Caco-2 (cell line): ENCODE measurements around the gene AADACL4. TPM values are rescaled to one million over a fixed set of nuclear protein-coding genes. Genes with fewer than 3 reads are reported as not detected.
A peak's percentile ranks its signal among the peaks of the same experiment; 100 is the strongest.

Source experiments
- BruUV-seq: library from RNA; stranded (reverse); fragments of 400-500 nt; replicated peaks from 2 replicates; lab custom pipeline; 2021; lab: Mats Ljungman, UMichigan
- CTCF ChIA-PET: fragments of 300-600 bp; sonication (Branson Sonifier 250); formaldehyde crosslinking; loops from one replicate; lab custom pipeline; 2022; ENCODE audit warnings: antibody characterized with exemption; lab: Charles Lee
- POLR2A ChIA-PET: fragments of 300-600 bp; sonication (Branson Sonifier 250); formaldehyde crosslinking; loops from one replicate; lab custom pipeline; 2022; ENCODE audit warnings: antibody characterized with exemption; lab: Charles Lee
- DNase-seq, 2 experiments: peaks; one replicate each; pipeline versions ENCODE4 v3.0.0 to v3.0.0-alpha.2; 2020 to 2022
- H3K27me3 ChIP-seq: replicated peaks from 2 replicates; pipeline ENCODE4 v1.6.0; 2011; ENCODE audit warnings: low read length; ENCODE audit not compliant: control insufficient read depth, insufficient read depth
- H3K36me3 ChIP-seq: 2 replicates; pipeline ENCODE4 v1.5.1; 2011; ENCODE audit warnings: low read length; ENCODE audit not compliant: control insufficient read depth, insufficient read depth
- H3K4me1 ChIP-seq: fragments of 250-450 bp; sonication (Bioruptor Pico); 2 replicates; pipeline ENCODE4 v1.5.1; 2020; ENCODE audit warnings: mild to moderate bottlenecking
- H3K4me3 ChIP-seq: 2 replicates; pipeline ENCODE4 v1.5.1; 2011; ENCODE audit warnings: low read depth, mild to moderate bottlenecking, control low read depth, low read length
- H3K9me3 ChIP-seq: fragments of 250-450 bp; sonication (Bioruptor Pico); 2 replicates; pipeline ENCODE4 v1.5.1; 2020; ENCODE audit warnings: mild to moderate bottlenecking, moderate library complexity
- H3K27ac Mint-ChIP-seq: one replicate; pipeline ENCODE4 v1.8.0; 2022; ENCODE audit warnings: mixed read lengths; ENCODE audit not compliant: unreplicated experiment
- H3K27me3 Mint-ChIP-seq: one replicate; pipeline ENCODE4 v1.8.0; 2022; ENCODE audit warnings: mixed read lengths; ENCODE audit not compliant: insufficient read depth, unreplicated experiment
- H3K36me3 Mint-ChIP-seq: one replicate; pipeline ENCODE4 v1.8.0; 2022; ENCODE audit warnings: mild to moderate bottlenecking, mixed read lengths; ENCODE audit not compliant: insufficient read depth, unreplicated experiment
- H3K4me1 Mint-ChIP-seq: one replicate; pipeline ENCODE4 v1.8.0; 2022; ENCODE audit warnings: low read depth, mixed read lengths; ENCODE audit not compliant: unreplicated experiment
- H3K4me3 Mint-ChIP-seq: one replicate; pipeline ENCODE4 v1.8.0; 2022; ENCODE audit warnings: mild to moderate bottlenecking, moderate library complexity, mixed read lengths; ENCODE audit not compliant: unreplicated experiment
- H3K9me3 Mint-ChIP-seq: one replicate; pipeline ENCODE4 v1.8.0; 2022; ENCODE audit warnings: mixed read lengths; ENCODE audit not compliant: unreplicated experiment
- intact Hi-C: fragments of 100-400 bp; cut with micrococcal nuclease; formaldehyde crosslinking; loops from one replicate; pipeline ENCODE4 v1.10.0; 2022; ENCODE audit not compliant: unreplicated experiment
- total RNA-seq: library from RNA; stranded (reverse); gene quantifications from 2 replicates; pipeline ENCODE4 v1.2.3, GENCODE V29; 2022
- TF ChIP-seq, protein P1 (sequence below), 2 experiments: fragments of 200-600 bp in 1 of 2; IDR thresholded peaks; 1 replicate in 1 of 2; 2 replicates in 1 of 2; pipeline versions ENCODE4 v1.5.1 to v1.8.0; 2011 to 2022; ENCODE audit warnings: antibody characterized with exemption in 1 of 2, control low read depth in 1 of 2, inconsistent platforms in 1 of 2, low read depth in 1 of 2, low read length in 1 of 2, mild to moderate bottlenecking in 1 of 2, moderate library complexity in 1 of 2; ENCODE audit not compliant: insufficient read depth in 1 of 2, severe bottlenecking in 1 of 2, unreplicated experiment in 1 of 2

The AADACL4 gene
- total RNA-seq, 1 experiment from 2014 or later: not detected

DNA sequence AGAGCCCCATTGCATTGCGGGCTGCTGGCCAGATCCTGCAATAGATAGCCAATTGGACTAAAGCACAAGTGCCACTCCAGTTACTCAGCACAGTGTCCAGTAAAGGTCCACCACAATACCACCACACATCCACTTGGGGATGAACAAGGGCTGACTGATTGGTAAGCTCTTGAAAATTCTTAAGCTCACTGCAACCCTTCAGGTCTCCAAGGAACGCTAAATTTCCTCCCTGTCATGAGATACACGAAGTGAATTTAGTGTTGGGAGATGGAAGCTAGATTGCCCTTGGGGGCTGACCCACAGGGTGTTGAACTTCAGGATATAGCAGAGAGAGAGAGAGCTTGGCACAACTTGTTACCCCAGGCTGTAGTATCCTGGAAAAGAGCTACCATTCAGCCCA, 62.2 kb downstream of the AADACL4 start:
- no peak for DNase-seq
- no peak overlapping the region for H3K27ac Mint-ChIP-seq
- 0 out of 2 replicates have a peak, but pooled peaks cover 3% of the 10 kb centered on the region for H3K9me3 ChIP-seq
- H3K36me3 ChIP-seq: no peaks in the 10 kb centered on the region
- no TSS peak for BruUV-seq
- ChIA-PET POLR2A (no interaction called here), CTCF (interaction anchor here (0.6 to 1.6 kb wide), 2 partner anchors 8 to 48 kb away, joined by 3 read pairs; no protein-coding TSS in a partner anchor)
- H3K4me3 Mint-ChIP-seq: no peak overlapping the region
- peaks cover 21% of the 10 kb centered on the region for H3K4me1 ChIP-seq
- no peak overlapping the region for H3K4me3 ChIP-seq
- no peaks in the 10 kb centered on the region for H3K27me3 ChIP-seq
- H3K4me1 Mint-ChIP-seq: peaks cover 7% of the 10 kb centered on the region
- TF ChIP-seq, protein P1, sequence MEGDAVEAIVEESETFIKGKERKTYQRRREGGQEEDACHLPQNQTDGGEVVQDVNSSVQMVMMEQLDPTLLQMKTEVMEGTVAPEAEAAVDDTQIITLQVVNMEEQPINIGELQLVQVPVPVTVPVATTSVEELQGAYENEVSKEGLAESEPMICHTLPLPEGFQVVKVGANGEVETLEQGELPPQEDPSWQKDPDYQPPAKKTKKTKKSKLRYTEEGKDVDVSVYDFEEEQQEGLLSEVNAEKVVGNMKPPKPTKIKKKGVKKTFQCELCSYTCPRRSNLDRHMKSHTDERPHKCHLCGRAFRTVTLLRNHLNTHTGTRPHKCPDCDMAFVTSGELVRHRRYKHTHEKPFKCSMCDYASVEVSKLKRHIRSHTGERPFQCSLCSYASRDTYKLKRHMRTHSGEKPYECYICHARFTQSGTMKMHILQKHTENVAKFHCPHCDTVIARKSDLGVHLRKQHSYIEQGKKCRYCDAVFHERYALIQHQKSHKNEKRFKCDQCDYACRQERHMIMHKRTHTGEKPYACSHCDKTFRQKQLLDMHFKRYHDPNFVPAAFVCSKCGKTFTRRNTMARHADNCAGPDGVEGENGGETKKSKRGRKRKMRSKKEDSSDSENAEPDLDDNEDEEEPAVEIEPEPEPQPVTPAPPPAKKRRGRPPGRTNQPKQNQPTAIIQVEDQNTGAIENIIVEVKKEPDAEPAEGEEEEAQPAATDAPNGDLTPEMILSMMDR (IDR thresholded peaks at IDR 0.05; ENCODE audit: insufficient read depth in 1 of 2, low read depth in 1 of 2, low read length in 1 of 2, severe bottlenecking in 1 of 2, unreplicated experiment in 1 of 2): no peak
- no peaks in the 10 kb centered on the region for H3K27me3 Mint-ChIP-seq
- intact Hi-C loops: no loop called here
- peaks cover 42% of the 10 kb centered on the region for H3K9me3 Mint-ChIP-seq
- H3K36me3 Mint-ChIP-seq: no peaks in the 10 kb centered on the region

DNA sequence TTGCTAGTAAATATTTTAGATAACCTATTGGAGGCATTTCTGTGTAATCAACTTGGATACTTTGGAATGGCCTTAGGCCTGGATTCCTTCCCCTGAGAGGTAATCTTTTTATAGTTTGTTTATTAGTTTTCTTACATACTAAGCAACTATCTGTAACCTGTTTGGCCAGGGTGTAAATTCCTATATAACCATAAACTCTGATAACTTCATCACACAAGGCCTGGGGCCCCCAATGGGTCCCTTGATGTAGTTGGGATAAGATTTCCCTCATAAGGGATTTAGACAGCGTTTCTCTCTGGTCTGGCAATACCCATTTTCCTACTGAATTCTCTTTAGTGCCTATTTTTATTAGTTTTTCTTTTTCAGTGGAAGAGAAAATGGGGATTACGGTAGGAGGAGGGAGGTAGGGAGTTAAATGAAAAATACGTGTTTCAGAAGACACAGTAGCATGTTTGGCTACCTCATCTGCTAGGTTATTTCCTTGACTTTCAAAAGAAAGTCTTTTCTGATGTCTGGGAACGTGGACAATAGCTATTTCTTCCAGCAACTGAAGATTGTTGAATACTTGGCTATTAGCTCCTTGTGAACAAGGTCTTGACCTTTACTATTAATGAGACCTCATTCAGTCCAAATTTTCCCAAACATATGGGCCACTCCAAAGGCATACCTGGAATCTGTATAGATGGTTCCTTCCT, 64.7 kb downstream of the AADACL4 start:
- BruUV-seq: TSS peak; percentile 76
- H3K27me3 ChIP-seq: no peaks in the 10 kb centered on the region
- H3K4me1 ChIP-seq: peaks cover 21% of the 10 kb centered on the region
- H3K4me3 Mint-ChIP-seq: no peak overlapping the region
- intact Hi-C loops: no loop called here
- DNase-seq: peak; percentile 62 to 70
- TF ChIP-seq, protein P1 (IDR thresholded peaks at IDR 0.05; ENCODE audit: insufficient read depth in 1 of 2, low read depth in 1 of 2, low read length in 1 of 2, severe bottlenecking in 1 of 2, unreplicated experiment in 1 of 2): no peak
- H3K36me3 Mint-ChIP-seq: no peaks in the 10 kb centered on the region
- no peak overlapping the region for H3K4me3 ChIP-seq
- no peaks in the 10 kb centered on the region for H3K27me3 Mint-ChIP-seq
- 0 out of 2 replicates have a peak, but pooled peaks cover 3% of the 10 kb centered on the region for H3K9me3 ChIP-seq
- POLR2A ChIA-PET: no interaction called here
- peaks cover 29% of the 10 kb centered on the region for H3K9me3 Mint-ChIP-seq
- H3K4me1 Mint-ChIP-seq: peaks cover 17% of the 10 kb centered on the region
- no peaks in the 10 kb centered on the region for H3K36me3 ChIP-seq
- CTCF ChIA-PET: no interaction called here
- peak overlapping the region; percentile 4 for H3K27ac Mint-ChIP-seq

DNA sequence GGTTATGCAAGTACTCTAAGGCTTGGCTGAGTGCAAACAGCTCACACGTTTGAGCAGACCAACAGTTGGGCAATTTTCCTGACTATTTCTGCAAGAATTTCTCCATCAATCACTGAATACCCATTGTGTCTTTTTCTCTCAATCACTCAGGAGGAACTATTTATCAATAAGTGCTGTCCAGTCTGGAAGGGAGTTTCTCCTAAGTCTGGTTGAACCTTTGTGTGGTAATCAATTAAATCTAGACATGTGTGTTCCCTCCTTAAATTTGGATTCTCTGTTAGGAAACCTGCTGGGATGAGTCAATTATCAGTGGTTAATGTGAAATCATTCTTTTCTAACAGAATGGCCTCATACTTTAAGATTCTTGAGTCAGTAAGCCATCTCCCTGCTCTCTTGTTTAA, 65.2 kb downstream of the AADACL4 start:
- DNase-seq: peak in 1 of 2 experiments; percentile 29
- H3K4me3 Mint-ChIP-seq: no peak overlapping the region
- BruUV-seq: no TSS peak
- TF ChIP-seq, protein P1 (IDR thresholded peaks at IDR 0.05; ENCODE audit: insufficient read depth in 1 of 2, low read depth in 1 of 2, low read length in 1 of 2, severe bottlenecking in 1 of 2, unreplicated experiment in 1 of 2): no peak
- ChIA-PET CTCF (no interaction called here), POLR2A (no interaction called here)
- peaks cover 24% of the 10 kb centered on the region for H3K9me3 Mint-ChIP-seq
- no peaks in the 10 kb centered on the region for H3K27me3 ChIP-seq
- H3K4me1 Mint-ChIP-seq: peaks cover 17% of the 10 kb centered on the region
- H3K4me3 ChIP-seq: no peak overlapping the region
- intact Hi-C loops: no loop called here
- H3K36me3 ChIP-seq: no peaks in the 10 kb centered on the region
- peaks cover 21% of the 10 kb centered on the region for H3K4me1 ChIP-seq
- H3K27ac Mint-ChIP-seq: peak overlapping the region; percentile 32
- 0 out of 2 replicates have a peak, but pooled peaks cover 3% of the 10 kb centered on the region for H3K9me3 ChIP-seq
- H3K36me3 Mint-ChIP-seq: no peaks in the 10 kb centered on the region
- no peaks in the 10 kb centered on the region for H3K27me3 Mint-ChIP-seq
